Umbilical cord (tissue), 2 donors: ENCODE results near the gene CAPSL. TPM values are rescaled to one million over a fixed set of nuclear protein-coding genes. Genes with fewer than 3 reads are reported as not detected.
"Not testable (repeated sequence)": the region's sequence is repeated elsewhere in the genome, so short reads cannot be mapped to it uniquely, and the experiment has no call there.

Experiments used
- DNase-seq: peaks from one replicate; pipeline ENCODE4 v3.0.0-alpha.2; 2015; ENCODE audit warnings: low spot score
- total RNA-seq: library from RNA; depleted of rRNA; stranded (reverse); fragments of >200 nt; gene quantifications from one replicate; pipeline ENCODE4 v1.2.3, GENCODE V29; 2014; ENCODE audit warnings: low replicate concordance; ENCODE audit not compliant: insufficient read depth

Gene CAPSL
- total RNA-seq, result not detected

- peak; percentile 92 for DNase-seq
These were observed at the start of gene CAPSL for GRCh38 chr5:35938568-35939227. CAPSL (minus strand) TSS chr5:35938622; CDS start chr5:35921120, 17,502 bp downstream.

GRCh38 chr5:35987776-35988175 lies 49.4 kb upstream of the CAPSL start:
- no peak for DNase-seq

- no peak for DNase-seq
These were observed 41.3 kb upstream of the CAPSL start for GRCh38 chr5:35979715-35980114.

- DNase-seq, result not testable (repeated sequence)
These were observed 38.4 kb upstream of the CAPSL start for GRCh38 chr5:35976859-35977258.

- DNase-seq, result no peak
These were observed 36.1 kb upstream of the CAPSL start for GRCh38 chr5:35974570-35974969.

GRCh38 chr5:35971878-35972210 lies 33.4 kb upstream of the CAPSL start:
- DNase-seq, result no peak

- no peak for DNase-seq
These were observed 32.9 kb upstream of the CAPSL start for GRCh38 chr5:35971186-35971877.

- DNase-seq, result no peak
These were observed 25.0 kb upstream of the CAPSL start for GRCh38 chr5:35963381-35963843.

- DNase-seq, result no peak
These were observed 21.9 kb upstream of the CAPSL start for GRCh38 chr5:35960328-35960727.

- no peak for DNase-seq
These were observed 18.0 kb upstream of the CAPSL start for GRCh38 chr5:35956429-35956828.

- no peak for DNase-seq
These were observed 15.8 kb upstream of the CAPSL start for GRCh38 chr5:35954175-35954574.

GRCh38 chr5:35947085-35947484 lies 8.7 kb upstream of the CAPSL start:
- no peak for DNase-seq

GRCh38 chr5:35939639-35940038 lies 1.2 kb upstream of the CAPSL start:
- no peak for DNase-seq

- DNase-seq, result peak; percentile 65
These were observed 11.9 kb downstream of the CAPSL start for GRCh38 chr5:35926389-35927051.

GRCh38 chr5:35924950-35925722 lies 13.3 kb downstream of the CAPSL start:
- DNase-seq, result peak; percentile 73

GRCh38 chr5:35924122-35924949 lies 14.1 kb downstream of the CAPSL start:
- no peak for DNase-seq

GRCh38 chr5:35922468-35922867 lies 16.0 kb downstream of the CAPSL start:
- no peak for DNase-seq

- DNase-seq, result no peak
These were observed 16.5 kb downstream of the CAPSL start for GRCh38 chr5:35921930-35922329.

- DNase-seq, result peak; percentile 17
These were observed 17.5 kb downstream of the CAPSL start for GRCh38 chr5:35920890-35921289.

- DNase-seq, result peak; percentile 19
These were observed 19.2 kb downstream of the CAPSL start for GRCh38 chr5:35919191-35919590.

- DNase-seq, result no peak
These were observed 29.6 kb downstream of the CAPSL start for GRCh38 chr5:35908814-35909213.
